Heart left ventricle (tissue), 13 donors: Measurements from ENCODE around the gene SP3.

Experiments
- CTCF ChIP-seq, 12 donors: fragments of 200-600 bp; sonication (generic) in 4 of 12; IDR thresholded peaks; one replicate each; pipeline versions ENCODE4 v1.5.0 to v1.8.0; 2018 to 2022; ENCODE audit warnings: antibody characterized with exemption in 12 of 12, mild to moderate bottlenecking in 5 of 12
- POLR2A ChIP-seq, 2 donors: fragments of 450-650 bp; IDR thresholded peaks; one replicate each; pipeline ENCODE4 v1.6.1; 2017; ENCODE audit warnings: antibody characterized with exemption in 2 of 2, mild to moderate bottlenecking in 2 of 2, moderate library complexity in 2 of 2
- donor health status: ischemic (EF 13 %, LVEDD 7.1; RV severe dilation, severe dysfunction).
- donor health status: DM: no; HTN: yes; CAD: no.
- donor health status: DM: no; HTN: no; CAD: no.
- donor health status: ischemic (EF 25% LVEDD 6.9; RV normal size, moderate dysfunction).
- donor health status: ischemic (EF 25% LVEDD 5.7; RV mildly dilated, moderate dysfunction).
- donor health status: ischemic (EF 35%, LVEDD 5.7; RV mildly dilated, moderate dysfunction).
- donor health status: nonischemic (EF 11% LVEDD 7.7; RV severe dilation, severe dysfunction).
- donor health status: DM: yes; HTN: yes; CAD: no.
- donor health status: PGD.
- donor health status: ischemic (EF 29% LVEDD 5.4; RV normal size, mild dysfunction).
- donor health status: nonischemic (EF 23%, LVEDD 6.1; RV moderate dilation, normal function).

GRCh38 chr2:173858291-173858731, 106.9 kb downstream of the SP3 start:
- no peak for TF ChIP-seq CTCF (IDR thresholded peaks at IDR 0.05)
- TF ChIP-seq POLR2A (IDR thresholded peaks at IDR 0.05): no peak
